ENCODE measurements around the gene LAYN.

Gene LAYN

DNA sequence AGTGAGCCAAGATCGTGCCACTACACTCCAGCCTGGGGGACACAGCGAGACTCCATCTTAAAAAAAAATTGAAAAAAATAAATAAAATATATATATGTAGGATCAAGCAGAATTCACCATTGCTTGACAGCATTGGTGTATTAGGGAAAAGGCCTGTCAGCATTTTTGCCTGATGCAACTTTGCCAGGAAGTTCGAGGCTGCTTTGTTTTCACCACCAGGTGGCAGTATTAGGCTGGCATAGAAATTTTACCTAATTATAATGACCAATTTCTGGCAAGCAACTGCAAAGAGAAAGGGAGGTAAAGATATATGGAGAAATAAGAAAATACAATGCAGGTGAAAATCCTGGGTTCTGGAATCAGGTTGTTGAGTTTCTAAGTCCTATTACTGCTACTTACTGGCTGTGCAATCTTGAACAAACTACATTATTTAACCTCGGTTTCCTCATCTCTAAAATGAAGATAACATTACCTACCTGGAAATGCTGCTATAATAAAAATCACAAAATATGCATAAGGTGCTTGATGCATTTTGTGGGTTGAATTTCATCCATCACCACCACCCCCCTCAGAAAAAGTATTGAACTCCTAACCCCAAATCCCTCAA lies 24.7 kb downstream of the LAYN start:
- TF ChIP-seq, protein P1, sequence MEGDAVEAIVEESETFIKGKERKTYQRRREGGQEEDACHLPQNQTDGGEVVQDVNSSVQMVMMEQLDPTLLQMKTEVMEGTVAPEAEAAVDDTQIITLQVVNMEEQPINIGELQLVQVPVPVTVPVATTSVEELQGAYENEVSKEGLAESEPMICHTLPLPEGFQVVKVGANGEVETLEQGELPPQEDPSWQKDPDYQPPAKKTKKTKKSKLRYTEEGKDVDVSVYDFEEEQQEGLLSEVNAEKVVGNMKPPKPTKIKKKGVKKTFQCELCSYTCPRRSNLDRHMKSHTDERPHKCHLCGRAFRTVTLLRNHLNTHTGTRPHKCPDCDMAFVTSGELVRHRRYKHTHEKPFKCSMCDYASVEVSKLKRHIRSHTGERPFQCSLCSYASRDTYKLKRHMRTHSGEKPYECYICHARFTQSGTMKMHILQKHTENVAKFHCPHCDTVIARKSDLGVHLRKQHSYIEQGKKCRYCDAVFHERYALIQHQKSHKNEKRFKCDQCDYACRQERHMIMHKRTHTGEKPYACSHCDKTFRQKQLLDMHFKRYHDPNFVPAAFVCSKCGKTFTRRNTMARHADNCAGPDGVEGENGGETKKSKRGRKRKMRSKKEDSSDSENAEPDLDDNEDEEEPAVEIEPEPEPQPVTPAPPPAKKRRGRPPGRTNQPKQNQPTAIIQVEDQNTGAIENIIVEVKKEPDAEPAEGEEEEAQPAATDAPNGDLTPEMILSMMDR (IDR thresholded peaks at IDR 0.05; ENCODE audit: extremely low read depth, insufficient read depth, missing control alignments), result peak; percentile 80
- DNase-seq (ENCODE audit: low spot score), result peak; percentile 59

DNA sequence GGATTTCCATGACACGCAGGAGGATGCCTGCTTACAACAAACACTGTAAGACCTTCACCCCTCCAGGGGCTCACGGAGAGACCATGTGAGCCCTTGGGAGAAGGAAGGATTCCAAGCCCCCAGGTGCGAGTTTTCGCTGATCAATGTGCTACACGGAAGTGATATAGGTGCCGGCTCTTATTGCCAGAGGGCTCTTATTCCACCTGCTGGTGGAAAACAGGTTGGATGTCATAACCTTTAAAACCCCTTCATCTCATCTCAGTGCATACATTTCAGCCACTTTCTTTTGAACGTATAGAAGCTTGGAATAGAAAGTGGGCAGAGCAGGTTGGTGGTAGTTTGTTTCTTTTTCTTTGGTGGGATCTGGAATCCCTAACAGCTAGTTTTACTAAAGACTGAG lies 25.8 kb downstream of the LAYN start:
- no peak for DNase-seq (ENCODE audit: low spot score)
- in situ Hi-C loops (cut with MboI; ENCODE audit: low pct_unique_long_range_greater_than_20kb, low sequenced_read_pairs, unreplicated experiment), result no loop called here

More for the DNA sequence above, 24.7 kb downstream of the LAYN start:
- in situ Hi-C loops (cut with MboI; ENCODE audit: low pct_unique_long_range_greater_than_20kb, low sequenced_read_pairs, unreplicated experiment), result no loop called here

DNA sequence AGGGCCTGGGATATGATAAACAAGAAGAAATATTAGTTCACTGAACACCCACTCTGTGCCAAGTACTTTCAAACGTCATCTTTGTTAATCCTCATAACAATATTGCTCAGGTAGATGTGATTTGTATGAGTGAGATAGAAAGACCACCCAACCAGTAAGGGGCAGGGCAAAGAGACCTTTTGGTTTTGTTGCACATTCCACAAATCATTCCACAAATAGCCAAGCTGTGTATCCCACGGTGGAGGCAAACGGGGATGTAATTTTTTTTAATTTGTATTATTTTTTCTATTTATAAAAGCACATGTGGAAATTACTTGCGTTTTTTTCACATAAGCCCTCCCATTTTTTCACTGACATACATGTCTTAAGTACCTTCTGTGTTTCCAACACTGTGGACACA lies 29.0 kb downstream of the LAYN start:
- in situ Hi-C loops (cut with MboI; ENCODE audit: low pct_unique_long_range_greater_than_20kb, low sequenced_read_pairs, unreplicated experiment), result no loop called here
- TF ChIP-seq, protein P1 (IDR thresholded peaks at IDR 0.05; ENCODE audit: extremely low read depth, insufficient read depth, missing control alignments), result no peak
- no peak for DNase-seq (ENCODE audit: low spot score)

More for the DNA sequence above, 25.8 kb downstream of the LAYN start:
- TF ChIP-seq, protein P1 (IDR thresholded peaks at IDR 0.05; ENCODE audit: extremely low read depth, insufficient read depth, missing control alignments), result no peak

DNA sequence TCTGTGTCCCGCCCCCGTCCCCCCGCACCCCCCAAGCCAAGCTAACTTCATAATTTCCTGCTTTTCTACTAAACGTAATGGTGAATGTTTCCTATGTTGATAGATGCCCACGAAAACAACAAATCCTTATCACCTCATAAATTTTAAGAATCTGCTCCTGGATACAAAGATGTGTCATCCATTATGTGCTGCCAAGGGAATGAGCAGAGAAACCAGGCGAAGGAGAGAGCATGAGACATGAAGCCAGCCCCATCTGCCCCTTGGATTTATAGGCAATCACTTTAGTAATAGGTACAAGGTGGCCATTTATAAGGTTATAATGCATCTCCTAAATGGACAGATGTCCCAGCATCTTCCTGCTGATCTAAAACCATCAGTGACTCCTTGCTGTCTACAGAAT lies 30.3 kb downstream of the LAYN start:
- DNase-seq (ENCODE audit: low spot score), result no peak
- in situ Hi-C loops (cut with MboI; ENCODE audit: low pct_unique_long_range_greater_than_20kb, low sequenced_read_pairs, unreplicated experiment), result no loop called here
- TF ChIP-seq, protein P1 (IDR thresholded peaks at IDR 0.05; ENCODE audit: extremely low read depth, insufficient read depth, missing control alignments), result no peak

DNA sequence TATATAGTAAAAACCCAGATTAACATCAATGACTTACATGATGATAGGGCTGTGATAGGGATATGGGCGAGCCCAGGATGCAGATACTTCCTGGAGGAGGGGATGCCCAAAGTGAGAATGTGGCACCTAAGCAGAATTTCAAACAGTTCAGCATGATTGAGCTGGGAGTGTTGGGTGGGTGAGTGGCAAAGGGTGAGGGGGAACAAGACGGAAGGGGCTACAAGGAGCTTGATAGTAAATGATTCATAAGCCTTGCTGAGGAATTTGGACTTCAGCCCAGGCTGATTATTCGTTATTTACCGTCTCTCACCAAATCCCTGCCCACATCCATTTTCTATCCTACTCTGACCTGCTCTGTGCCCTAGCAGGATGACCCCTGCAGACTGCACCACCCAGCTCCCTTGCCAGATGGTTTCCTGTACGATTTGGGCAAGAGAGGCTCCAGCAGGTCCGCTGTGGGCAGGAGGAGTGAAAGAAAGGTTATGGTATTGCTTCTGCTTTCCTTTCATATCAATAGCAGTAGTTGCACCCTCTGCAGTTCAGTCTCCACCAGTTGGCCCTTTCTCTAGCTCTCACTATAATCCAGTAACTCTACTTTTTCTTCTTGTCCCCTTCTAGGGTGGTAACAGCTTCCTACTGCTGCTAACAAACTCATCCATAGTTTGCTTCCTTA lies 31.4 kb downstream of the LAYN start:
- TF ChIP-seq, protein P1 (IDR thresholded peaks at IDR 0.05; ENCODE audit: extremely low read depth, insufficient read depth, missing control alignments), result no peak
- in situ Hi-C loops (cut with MboI; ENCODE audit: low pct_unique_long_range_greater_than_20kb, low sequenced_read_pairs, unreplicated experiment), result no loop called here
- no peak for DNase-seq (ENCODE audit: low spot score)

DNA sequence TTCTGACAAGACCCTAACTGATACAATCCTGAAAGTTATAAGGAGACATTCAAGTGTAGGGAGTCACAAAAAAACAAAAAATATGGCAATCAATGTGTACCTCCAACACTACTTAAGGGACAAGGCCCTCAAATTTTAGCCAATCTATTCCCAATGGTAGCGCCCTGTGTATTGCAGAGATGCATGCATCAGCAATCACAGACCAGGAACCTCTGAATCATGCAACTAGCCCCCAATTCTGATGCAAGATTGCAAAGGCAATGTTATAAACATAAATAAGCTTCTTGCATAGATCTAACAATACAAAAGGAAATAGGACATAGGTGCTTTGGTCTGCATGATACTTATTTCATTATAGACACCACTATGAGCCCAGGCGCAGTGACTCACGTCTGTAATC lies 32.1 kb downstream of the LAYN start:
- in situ Hi-C loops (cut with MboI; ENCODE audit: low pct_unique_long_range_greater_than_20kb, low sequenced_read_pairs, unreplicated experiment), result no loop called here
- DNase-seq (ENCODE audit: low spot score), result no peak
- TF ChIP-seq, protein P1 (IDR thresholded peaks at IDR 0.05; ENCODE audit: extremely low read depth, insufficient read depth, missing control alignments), result no peak
